Activated T-cell treated with anti-CD3 and anti-CD28 coated beads, Interleukin-2, amount 50 U/mL, for 72 hours (primary cell): ENCODE results near the gene TFDP2. TPM values are rescaled to one million over a fixed set of nuclear protein-coding genes. Genes with fewer than 3 reads are reported as not detected.
"Not testable (repeated sequence)": the region's sequence is repeated elsewhere in the genome, so short reads cannot be mapped to it uniquely, and the experiment has no call there.

Experiments
- ATAC-seq, 2 donors: fragments of 150-1000 bp; cut with Tn5 transposase; replicated peaks in 1 of 2; 2 replicates each; pipeline ENCODE4 v1.10.0; 2021; ENCODE audit warnings: moderate library complexity in 2 of 2, mild to moderate bottlenecking in 1 of 2
- DNase-seq, 2 donors: peaks; one replicate each; pipeline ENCODE4 v3.0.0; 2021 to 2022; ENCODE audit warnings: mixed read lengths in 1 of 2
- H3K27ac Mint-ChIP-seq: one replicate; pipeline ENCODE4 v1.8.0; 2022; ENCODE audit warnings: mild to moderate bottlenecking, moderate library complexity, mixed read lengths
- H3K27me3 Mint-ChIP-seq: one replicate; pipeline ENCODE4 v1.8.0; 2022; ENCODE audit warnings: low read depth, mixed read lengths
- H3K36me3 Mint-ChIP-seq, 2 donors: one replicate each; pipeline ENCODE4 v1.8.0; 2022; ENCODE audit warnings: mixed read lengths in 2 of 2, mild to moderate bottlenecking in 1 of 2; ENCODE audit not compliant: insufficient read depth in 2 of 2
- H3K4me1 Mint-ChIP-seq: one replicate; pipeline ENCODE4 v1.8.0; 2022; ENCODE audit warnings: low read depth, mixed read lengths
- H3K4me3 Mint-ChIP-seq, 2 donors: one replicate each; pipeline ENCODE4 v1.8.0; 2022; ENCODE audit warnings: mild to moderate bottlenecking in 2 of 2, mixed read lengths in 2 of 2, moderate library complexity in 2 of 2
- H3K9me3 Mint-ChIP-seq, 2 donors: one replicate each; pipeline ENCODE4 v1.8.0; 2022; ENCODE audit warnings: mixed read lengths in 2 of 2
- total RNA-seq, 2 donors: library from RNA; stranded (reverse); gene quantifications; one replicate each; pipeline ENCODE4 v1.2.3, GENCODE V29; 2022

TFDP2 gene
- total RNA-seq, 2 donors from 2014 or later: 52.6 to 55.8 TPM

DNA sequence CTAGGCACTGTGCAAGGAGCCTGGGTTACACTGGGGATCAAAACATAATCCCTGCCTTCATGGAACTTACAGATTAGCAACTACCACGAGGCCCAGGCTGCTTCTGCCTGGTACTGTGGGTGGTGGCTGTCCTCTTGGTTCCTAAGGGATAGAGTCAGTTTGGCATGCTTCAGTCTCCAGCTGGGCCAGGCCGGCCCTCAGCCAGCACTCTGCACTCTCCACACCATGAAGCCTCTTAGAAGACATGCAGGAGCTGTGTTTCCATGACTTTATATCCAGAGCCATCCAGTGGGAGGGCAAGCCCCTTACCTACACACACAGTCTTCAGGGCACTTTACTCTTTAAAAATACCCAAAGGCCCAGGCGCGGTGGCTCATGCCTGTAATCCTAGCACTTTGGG is 218.5 kb downstream of the TFDP2 start:
- DNase-seq (no peak), ATAC-seq (no peak)
- H3K9me3 Mint-ChIP-seq: no peaks in the 10 kb centered on the region

DNA sequence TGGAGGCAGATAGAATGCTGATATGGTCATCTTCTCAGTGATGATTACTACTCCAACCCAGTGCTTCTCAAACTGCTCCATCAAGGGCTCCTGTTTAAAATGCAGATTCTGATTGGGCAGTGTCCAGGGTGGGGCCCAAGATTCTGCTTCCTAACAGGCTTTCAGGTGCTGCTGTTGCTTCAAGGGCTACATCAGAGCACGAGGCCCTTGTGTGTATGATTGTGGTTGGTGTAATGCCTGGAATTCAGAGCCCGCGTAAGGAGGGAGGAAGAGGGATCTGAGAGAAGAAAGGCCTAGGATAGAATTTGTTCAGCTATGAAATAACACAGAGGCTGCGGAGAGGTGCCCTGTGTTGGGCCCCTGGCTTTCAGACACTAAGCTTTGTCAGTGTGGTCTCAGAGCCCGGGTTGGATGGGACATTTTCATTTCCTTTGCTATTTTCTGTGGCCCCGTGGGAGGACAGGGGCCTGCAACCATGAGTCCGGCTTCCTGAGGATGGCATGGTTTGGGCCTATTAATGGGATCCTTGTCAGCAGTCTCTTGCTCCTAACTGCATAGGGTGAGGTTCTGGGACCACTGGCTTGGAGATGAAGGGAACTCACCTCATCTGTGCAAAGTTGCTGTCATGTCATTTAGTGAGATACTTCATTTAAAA is 219.9 kb downstream of the TFDP2 start:
- H3K27ac Mint-ChIP-seq: peak overlapping the region; percentile 21
- ATAC-seq: no peak
- DNase-seq: no peak

More for the DNA sequence above, 218.5 kb downstream of the TFDP2 start:
- peaks cover 5% of the 10 kb centered on the region for H3K4me1 Mint-ChIP-seq
- no peak overlapping the region for H3K27ac Mint-ChIP-seq
- H3K4me3 Mint-ChIP-seq: no peak overlapping the region
- no peaks in the 10 kb centered on the region for H3K27me3 Mint-ChIP-seq
- peaks cover 0 to 10% of the 10 kb centered on the region in 2 donors for H3K36me3 Mint-ChIP-seq

DNA sequence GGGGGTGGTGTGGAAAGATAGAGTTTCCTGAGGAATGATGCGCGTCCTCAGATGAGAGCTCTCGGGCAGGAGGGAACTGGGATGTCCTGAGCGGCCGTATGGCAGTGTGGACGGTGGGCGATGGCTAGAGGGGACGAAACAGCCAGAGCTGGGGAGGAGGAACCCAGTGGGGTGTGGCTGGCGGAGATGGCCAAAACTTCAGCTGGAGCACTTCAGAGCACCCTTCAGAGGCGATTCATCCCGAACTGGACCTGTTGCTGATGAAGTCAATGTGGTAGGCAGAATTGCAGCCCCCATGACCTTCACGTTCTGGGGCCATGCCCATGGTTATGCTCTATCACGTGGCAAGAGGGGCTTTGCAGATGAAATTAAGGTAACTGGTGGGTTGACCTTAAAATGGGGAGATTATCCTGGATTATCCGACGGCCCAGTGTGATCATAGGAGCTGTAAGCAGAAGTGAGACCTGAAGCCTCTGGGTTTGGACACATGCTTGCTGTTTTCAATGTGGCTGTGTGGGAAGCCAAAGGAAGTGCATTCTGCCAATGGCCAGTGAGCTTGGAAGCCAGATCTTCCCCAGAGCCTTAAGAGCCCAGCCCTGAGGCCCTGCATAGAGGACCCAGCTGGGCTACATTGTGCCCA is 220.6 kb downstream of the TFDP2 start:
- Mint-ChIP-seq H3K27ac (no peak overlapping the region), H3K4me3 (no peak overlapping the region), H3K4me1 (peaks cover 5% of the 10 kb centered on the region), H3K9me3 (no peaks in the 10 kb centered on the region), H3K36me3 (peaks cover 4 to 14% of the 10 kb centered on the region in 2 donors), H3K27me3 (no peaks in the 10 kb centered on the region)
- ATAC-seq (no peak), DNase-seq (no peak)

More for the DNA sequence above, 219.9 kb downstream of the TFDP2 start:
- Mint-ChIP-seq H3K4me1 (peaks cover 5% of the 10 kb centered on the region), H3K36me3 (peaks cover 4 to 14% of the 10 kb centered on the region in 2 donors), H3K27me3 (no peaks in the 10 kb centered on the region), H3K9me3 (no peaks in the 10 kb centered on the region), H3K4me3 (no peak overlapping the region)

DNA sequence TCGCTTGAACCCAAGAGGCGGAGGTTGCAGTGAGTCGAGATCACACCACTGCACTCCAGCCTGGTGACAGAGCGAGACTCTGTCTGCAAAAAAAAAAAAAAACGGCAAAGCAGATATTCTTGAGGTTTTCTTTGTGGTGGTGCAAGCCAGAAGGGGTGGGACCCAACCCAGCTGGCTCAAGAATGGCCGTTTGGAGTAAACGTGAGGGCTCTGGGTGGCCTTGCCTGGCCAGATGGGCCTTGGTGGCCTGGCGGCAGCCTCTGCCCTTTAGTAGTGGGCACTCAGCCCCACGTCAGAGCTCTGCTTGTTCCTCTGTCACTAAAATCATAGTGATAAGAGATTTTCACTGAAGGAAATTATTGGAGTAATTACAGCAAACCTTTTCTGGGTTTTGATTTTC is 222.4 kb downstream of the TFDP2 start:
- no peak for DNase-seq
- H3K36me3 Mint-ChIP-seq: peaks cover 6 to 21% of the 10 kb centered on the region in 2 donors

DNA sequence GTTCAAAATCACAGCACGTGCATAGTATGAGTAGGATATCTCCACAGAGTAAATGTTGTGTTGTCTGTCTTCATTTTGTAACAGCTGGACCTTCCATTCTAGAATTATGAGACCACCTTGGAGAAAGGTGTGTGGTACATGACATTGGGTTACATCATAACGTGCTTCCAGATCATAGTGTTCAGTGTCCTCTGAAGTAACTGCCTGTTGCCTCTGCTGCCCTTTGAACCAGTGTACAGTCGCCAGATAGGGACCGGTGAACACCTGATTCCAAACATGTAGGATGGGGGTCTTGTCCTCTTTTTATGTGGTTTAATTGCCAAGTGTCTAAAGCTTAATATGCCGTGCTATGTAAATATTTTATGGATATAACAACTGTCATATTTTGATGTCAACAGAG is 223.7 kb downstream of the TFDP2 start:
- H3K9me3 Mint-ChIP-seq, DNase-seq, ATAC-seq, H3K4me3 Mint-ChIP-seq, H3K4me1 Mint-ChIP-seq, H3K27me3 Mint-ChIP-seq: not testable (repeated sequence)
- peaks cover 6 to 25% of the 10 kb centered on the region in 2 donors for H3K36me3 Mint-ChIP-seq
- peak overlapping the region; percentile 15 for H3K27ac Mint-ChIP-seq

More for the DNA sequence above, 222.4 kb downstream of the TFDP2 start:
- H3K4me1 Mint-ChIP-seq: peaks cover 5% of the 10 kb centered on the region
- no peak overlapping the region for H3K27ac Mint-ChIP-seq
- H3K4me3 Mint-ChIP-seq: no peak overlapping the region
- no peaks in the 10 kb centered on the region for H3K9me3 Mint-ChIP-seq
- ATAC-seq: no peak
- H3K27me3 Mint-ChIP-seq: no peaks in the 10 kb centered on the region

DNA sequence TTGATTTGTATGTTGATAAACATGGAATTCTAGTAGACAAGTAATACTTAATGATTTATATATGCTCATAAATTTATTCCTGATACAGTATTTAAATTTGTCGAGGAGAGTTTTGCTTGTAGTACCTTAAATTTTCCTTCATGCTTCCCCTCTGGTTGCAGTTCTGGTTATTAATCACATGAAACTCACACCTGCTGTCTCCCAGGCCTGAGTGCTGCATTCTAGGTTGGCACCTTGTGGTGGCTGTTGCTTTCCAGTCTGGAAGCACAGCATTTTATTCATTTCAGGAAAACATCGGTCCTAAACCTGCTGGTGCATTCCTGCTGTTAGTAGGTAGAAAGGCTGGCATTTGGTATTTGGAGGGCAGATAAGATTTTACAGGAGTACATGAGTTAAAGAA is 228.0 kb downstream of the TFDP2 start:
- Mint-ChIP-seq H3K27ac (no peak overlapping the region), H3K9me3 (no peaks in the 10 kb centered on the region), H3K4me3 (no peak overlapping the region), H3K27me3 (no peaks in the 10 kb centered on the region), H3K36me3 (peaks cover 7 to 26% of the 10 kb centered on the region in 2 donors), H3K4me1 (no peaks in the 10 kb centered on the region)
- ATAC-seq: no peak
- no peak for DNase-seq

DNA sequence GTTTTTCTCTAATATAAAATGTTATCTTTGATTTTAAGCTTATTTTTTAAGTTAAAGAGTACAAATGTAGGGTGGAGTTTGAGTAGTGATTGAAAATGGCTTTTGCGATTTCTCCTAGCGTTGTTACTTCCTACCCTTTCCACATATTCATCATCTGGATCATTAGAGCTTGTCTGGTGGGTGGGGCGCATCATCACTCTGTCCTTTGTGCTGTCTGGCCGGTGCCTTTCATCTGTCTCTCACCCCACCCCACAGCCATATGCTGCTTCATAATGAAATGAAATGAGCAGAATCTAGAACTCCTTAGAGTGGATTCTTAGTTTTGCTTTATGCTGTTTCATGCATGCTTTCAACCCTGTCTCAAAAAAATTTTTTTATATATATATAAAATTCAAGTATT is 228.6 kb downstream of the TFDP2 start:
- H3K4me1 Mint-ChIP-seq: no peaks in the 10 kb centered on the region
- H3K27me3 Mint-ChIP-seq: no peaks in the 10 kb centered on the region
- peaks cover 7 to 26% of the 10 kb centered on the region in 2 donors for H3K36me3 Mint-ChIP-seq
- ATAC-seq (no peak), DNase-seq (no peak)
- H3K27ac Mint-ChIP-seq: no peak overlapping the region
- H3K4me3 Mint-ChIP-seq: no peak overlapping the region
- H3K9me3 Mint-ChIP-seq: no peaks in the 10 kb centered on the region

DNA sequence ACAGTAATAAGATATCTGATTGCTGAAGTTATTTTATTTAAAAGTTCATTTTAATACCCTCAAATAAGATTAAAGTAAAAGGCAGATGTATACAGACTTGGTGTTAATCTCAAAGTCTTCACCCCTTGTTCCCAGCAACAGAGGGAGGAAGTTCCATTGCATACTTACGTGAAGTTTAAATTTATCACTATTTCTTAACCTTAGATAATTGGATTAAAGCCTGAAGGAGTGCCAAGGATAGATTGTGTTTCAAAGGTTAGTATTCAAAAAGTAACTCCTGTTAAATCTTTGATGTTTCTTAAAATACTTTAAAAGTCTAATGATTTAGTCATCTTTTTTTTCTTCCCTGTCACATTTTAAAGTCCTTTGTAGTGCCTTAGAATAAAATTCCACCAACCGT is 233.6 kb downstream of the TFDP2 start:
- Mint-ChIP-seq H3K9me3 (peaks cover 2 to 3% of the 10 kb centered on the region in 2 donors), H3K36me3 (peaks cover 8 to 23% of the 10 kb centered on the region in 2 donors), H3K27ac (no peak overlapping the region), H3K4me1 (no peaks in the 10 kb centered on the region), H3K27me3 (no peaks in the 10 kb centered on the region), H3K4me3 (no peak overlapping the region)
- DNase-seq (no peak), ATAC-seq (no peak)

DNA sequence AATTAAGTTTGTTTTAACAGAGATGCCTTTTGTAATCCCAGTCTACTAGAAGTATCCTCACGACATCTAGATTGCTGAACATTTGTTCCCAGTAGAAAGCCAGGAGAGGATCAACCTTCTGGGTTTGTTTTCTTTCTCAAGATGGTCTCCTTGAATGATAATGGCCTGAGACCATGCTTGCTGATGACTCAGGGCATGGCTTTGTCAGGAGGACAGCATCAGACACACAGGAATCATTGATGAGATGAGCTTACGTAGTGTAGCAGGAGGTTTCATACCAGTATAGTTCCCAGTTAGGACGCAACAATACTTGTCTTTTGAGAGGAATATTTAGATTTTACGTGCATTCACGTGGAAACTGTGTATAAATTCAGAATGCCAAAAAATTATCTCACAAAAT is 234.3 kb downstream of the TFDP2 start:
- Mint-ChIP-seq H3K27me3 (no peaks in the 10 kb centered on the region), H3K9me3 (peaks cover 2 to 3% of the 10 kb centered on the region in 2 donors), H3K36me3 (peaks cover 6 to 23% of the 10 kb centered on the region in 2 donors), H3K27ac (no peak overlapping the region), H3K4me1 (no peaks in the 10 kb centered on the region), H3K4me3 (no peak overlapping the region)
- ATAC-seq: no peak
- DNase-seq: no peak

DNA sequence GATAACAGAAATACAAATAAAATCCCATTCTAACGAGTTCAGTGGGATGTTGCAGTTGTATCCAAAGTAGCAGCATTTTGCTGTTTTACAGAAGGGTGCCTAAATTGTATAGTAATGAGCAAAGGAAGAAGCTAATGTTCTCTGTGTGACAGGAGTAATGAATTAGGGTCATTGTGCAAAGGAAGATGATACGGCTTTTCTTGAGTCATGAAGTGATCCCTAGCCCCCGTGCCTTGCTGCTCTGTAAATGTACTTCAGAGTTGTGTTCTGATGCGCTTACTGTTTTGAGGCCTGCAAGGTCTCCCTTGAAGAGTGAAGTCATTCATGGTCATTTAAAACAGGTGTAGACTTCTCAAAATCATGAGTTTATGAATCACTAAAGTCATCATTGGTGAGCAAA is 235.0 kb downstream of the TFDP2 start:
- Mint-ChIP-seq H3K4me3 (no peak overlapping the region), H3K36me3 (peaks cover 9 to 27% of the 10 kb centered on the region in 2 donors), H3K27ac (no peak overlapping the region), H3K9me3 (peaks cover 2 to 3% of the 10 kb centered on the region in 2 donors), H3K27me3 (no peaks in the 10 kb centered on the region), H3K4me1 (no peaks in the 10 kb centered on the region)
- no peak for DNase-seq
- no peak for ATAC-seq

DNA sequence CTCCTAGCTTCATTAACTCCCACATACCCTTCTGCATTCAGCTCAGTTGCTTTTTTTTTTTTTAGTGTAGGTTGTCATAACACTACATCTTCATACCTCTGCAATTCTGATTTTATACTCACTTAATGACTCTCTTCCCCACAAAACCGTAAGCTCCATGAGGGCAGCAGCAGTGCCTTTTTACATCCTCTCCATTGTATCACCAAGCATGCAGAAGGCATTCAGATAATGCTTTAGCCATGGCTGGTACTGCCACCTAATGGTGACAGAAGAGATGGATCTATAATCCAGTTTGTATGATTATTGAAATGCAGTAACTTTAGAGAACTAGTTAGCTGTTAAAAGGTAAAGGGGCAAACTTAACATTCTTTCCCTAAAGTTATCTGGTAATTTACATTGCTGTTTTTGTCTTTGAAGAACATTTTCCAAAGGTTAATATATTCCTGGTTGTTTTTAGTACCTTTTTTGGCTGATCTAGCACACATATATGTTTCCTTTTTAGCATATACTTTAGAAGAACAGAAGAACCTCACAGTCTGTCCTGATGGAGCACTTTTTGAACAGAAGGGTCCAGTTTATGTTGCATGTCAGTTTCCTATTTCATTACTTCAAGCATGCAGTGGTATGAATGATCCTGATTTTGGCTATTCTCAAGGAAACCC is 236.1 kb downstream of the TFDP2 start:
- H3K36me3 Mint-ChIP-seq: peaks cover 14 to 29% of the 10 kb centered on the region in 2 donors
- H3K27ac Mint-ChIP-seq: peak overlapping the region; percentile 10

DNA sequence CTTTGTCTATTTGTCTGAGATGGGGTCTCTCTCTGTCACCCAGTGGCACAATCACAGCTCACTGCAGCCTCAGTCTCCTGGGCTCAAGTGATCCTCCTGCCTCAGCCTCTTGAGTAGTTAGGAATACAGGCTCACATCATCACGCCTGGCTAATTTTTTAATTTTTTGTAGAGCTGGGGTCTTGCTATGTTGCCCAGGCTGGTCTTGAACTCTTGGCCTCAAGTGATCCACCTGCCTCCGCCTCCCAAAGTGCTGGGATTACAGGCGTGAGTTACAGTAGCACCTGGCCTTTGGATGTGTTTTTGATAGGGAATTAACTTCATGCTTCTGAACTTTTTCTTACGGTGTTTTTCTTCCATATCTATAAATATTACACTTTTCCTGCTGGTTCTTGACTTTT is 239.4 kb downstream of the TFDP2 start:
- DNase-seq, ATAC-seq, H3K4me3 Mint-ChIP-seq, H3K27me3 Mint-ChIP-seq, H3K9me3 Mint-ChIP-seq, H3K27ac Mint-ChIP-seq, H3K4me1 Mint-ChIP-seq: not testable (repeated sequence)
- peaks cover 14 to 39% of the 10 kb centered on the region in 2 donors for H3K36me3 Mint-ChIP-seq

More for the DNA sequence above, 236.1 kb downstream of the TFDP2 start:
- DNase-seq (peak; percentile 52 to 53), ATAC-seq (peak; percentile 67 to 79)
- Mint-ChIP-seq H3K9me3 (peaks cover 2 to 3% of the 10 kb centered on the region in 2 donors), H3K27me3 (no peaks in the 10 kb centered on the region), H3K4me1 (no peaks in the 10 kb centered on the region), H3K4me3 (no peak overlapping the region)

DNA sequence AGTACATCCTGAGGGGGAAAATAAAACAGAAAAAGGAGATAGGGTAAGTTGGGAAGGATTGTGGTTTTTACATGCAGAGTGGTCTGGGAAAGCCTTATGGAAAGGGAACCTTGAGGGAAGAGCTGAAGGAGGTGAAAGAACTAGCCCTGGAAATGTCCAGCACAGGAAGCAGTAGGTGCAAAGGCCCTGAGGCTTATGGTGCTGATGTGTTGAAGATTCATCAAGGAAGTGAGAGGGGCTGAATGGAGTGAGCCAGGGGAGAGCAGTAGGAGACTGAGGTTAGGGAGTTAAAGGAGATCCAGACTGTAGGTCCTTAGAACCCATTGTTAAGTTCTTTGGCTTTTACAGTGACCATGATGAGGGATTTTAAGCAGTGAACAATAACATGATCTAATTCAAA is 239.9 kb downstream of the TFDP2 start:
- no peaks in the 10 kb centered on the region for H3K27me3 Mint-ChIP-seq
- H3K27ac Mint-ChIP-seq: peak overlapping the region; percentile 63
- peaks cover 14 to 42% of the 10 kb centered on the region in 2 donors for H3K36me3 Mint-ChIP-seq
- H3K4me1 Mint-ChIP-seq: peaks cover 6% of the 10 kb centered on the region
- peaks cover 2 to 3% of the 10 kb centered on the region in 2 donors for H3K9me3 Mint-ChIP-seq
- ATAC-seq (no peak), DNase-seq (no peak)
- H3K4me3 Mint-ChIP-seq: no peak overlapping the region
